Posterior vena cava (tissue), 2 donors: ENCODE results near the gene PLCXD1. TPM values are rescaled to one million over a fixed set of nuclear protein-coding genes. Genes with fewer than 3 reads are reported as not detected.
"Not testable (repeated sequence)": the region's sequence is repeated elsewhere in the genome, so short reads cannot be mapped to it uniquely, and the experiment has no call there.

Experiments used
- DNase-seq: peaks from one replicate; pipeline ENCODE4 v3.0.0-alpha.2; 2020; ENCODE audit warnings: low spot score
- intact Hi-C, 2 donors: fragments of 100-400 bp; cut with DNase I; formaldehyde crosslinking; loops; one replicate each; pipeline versions ENCODE4 v1.14.1 to v1.14.2; 2022 to 2023
- long read RNA-seq, 2 donors: library from polyadenylated mRNA; unstranded; transcript quantifications; one replicate each; pipeline ENCODE4 v2.0.0, GENCODE V29; 2020 to 2021
- total RNA-seq, 2 donors: library from RNA; stranded (reverse); fragmentation: NEBNext Ultra II Directional; extraction: Animal tissue kit (Norgen Biotek cat#: 25700); gene quantifications; one replicate each; pipeline ENCODE4 v1.2.1, GENCODE V29; 2021
- donor health status: DM: yes; HTN: yes; CAD: no.
- donor health status: DM: yes; HTN: yes; CAD: no.

Gene PLCXD1
- 1 to 10 TPM; 3.1 to 5.6 TPM for total RNA-seq
- long read RNA-seq, donor 1, partial matches to known transcripts = 1 of 3 reads
- long read RNA-seq, donor 1, other reads (novel, unspliced or antisense) = 2 of 3 reads
- long read RNA-seq, donor 2 = 0 reads

GRCh38 chrX:281166-281999 is at the start of gene PLCXD1:
TSS of gene PLCXD1 (plus strand) at chrX:281381. CDS start at chrX:284188, 2,807 bp downstream.
- DNase-seq = peak; percentile 52
- intact Hi-C loops = no loop called here

GRCh38 chrX:231637-232277 is 49.4 kb upstream of the PLCXD1 start:
- intact Hi-C loops, DNase-seq: not testable (repeated sequence)

- intact Hi-C loops, DNase-seq: not testable (repeated sequence)
Observed at GRCh38 chrX:232278-232655, 48.9 kb upstream of the PLCXD1 start.

- DNase-seq, intact Hi-C loops: not testable (repeated sequence)
Observed at GRCh38 chrX:236201-236600, 45.0 kb upstream of the PLCXD1 start.

GRCh38 chrX:250965-251364 is 30.2 kb upstream of the PLCXD1 start:
- intact Hi-C loops = no loop called here
- no peak for DNase-seq

GRCh38 chrX:251396-252243 is 29.6 kb upstream of the PLCXD1 start:
- intact Hi-C loops, DNase-seq: not testable (repeated sequence)

GRCh38 chrX:252244-252956 is 28.8 kb upstream of the PLCXD1 start:
- intact Hi-C loops = no loop called here

GRCh38 chrX:252957-253291 is 28.3 kb upstream of the PLCXD1 start:
- DNase-seq = no peak
- intact Hi-C loops = no loop called here

More at GRCh38 chrX:252244-252956, 28.8 kb upstream of the PLCXD1 start:
- no peak for DNase-seq

GRCh38 chrX:253451-254297 is 27.5 kb upstream of the PLCXD1 start:
- DNase-seq = peak; percentile 47
- intact Hi-C loops = no loop called here

GRCh38 chrX:254630-255215 is 26.5 kb upstream of the PLCXD1 start:
- intact Hi-C loops = no loop called here
- peak; percentile 71 for DNase-seq

GRCh38 chrX:255923-256331 is 25.3 kb upstream of the PLCXD1 start:
- intact Hi-C loops = no loop called here
- no peak for DNase-seq

GRCh38 chrX:257054-257453 is 24.1 kb upstream of the PLCXD1 start:
- DNase-seq, intact Hi-C loops: not testable (repeated sequence)

GRCh38 chrX:257681-258289 is 23.4 kb upstream of the PLCXD1 start:
- peak; percentile 54 for DNase-seq
- intact Hi-C loops = no loop called here

GRCh38 chrX:258291-259040 is 22.7 kb upstream of the PLCXD1 start:
- no peak for DNase-seq
- intact Hi-C loops = no loop called here

GRCh38 chrX:259692-260355 is 21.4 kb upstream of the PLCXD1 start:
- DNase-seq = peak; percentile 40
- intact Hi-C loops = no loop called here
